ENCODE measurements around the gene FAM131A.

Gene FAM131A

GRCh38 chr3:184299488-184300377 lies 37.7 kb upstream of the FAM131A start:
- H2BK5ac ChIP-seq (ENCODE audit: low read length) = peak overlapping the region; percentile 35
- H4K91ac ChIP-seq (ENCODE audit: low read depth, low read length, poor library complexity) = no peak overlapping the region
- H3K14ac ChIP-seq (ENCODE audit: low read length) = peak overlapping the region; percentile 57
- peak overlapping the region; percentile 86 to 94 for H3K4me3 ChIP-seq (ENCODE audit: low read length in 2 of 2)
- no peak overlapping the region for H4K8ac ChIP-seq (ENCODE audit: low read depth, low read length)
- no peak overlapping the region for H3K27ac ChIP-seq (replicated peaks; ENCODE audit: low read length)
- no peaks in the 10 kb centered on the region for H3K9me3 ChIP-seq (replicated peaks in 1 of 2; ENCODE audit: control insufficient read depth in 2 of 2, insufficient read depth in 1 of 2, low read depth in 1 of 2, low read length in 2 of 2)
- H3K27me3 ChIP-seq (ENCODE audit: control insufficient read depth in 3 of 3, insufficient read depth in 3 of 3, low read depth in 1 of 3, low read length in 3 of 3) = peaks cover 0 to 9% (median 0%) of the 10 kb centered on the region in 3 experiments
- peak overlapping the region; percentile 78 for H3K4me2 ChIP-seq (ENCODE audit: insufficient read depth, low read length, poor library complexity, severe bottlenecking)
- H3K4ac ChIP-seq (ENCODE audit: low read length) = no peak overlapping the region
- H3K4me1 ChIP-seq (ENCODE audit: control insufficient read depth in 2 of 2, insufficient read depth in 1 of 2, low read depth in 1 of 2, low read length in 2 of 2) = peaks cover 3 to 6% of the 10 kb centered on the region in 2 donors
- no peak for DNase-seq (ENCODE audit: low spot score)
- H2AFZ ChIP-seq (ENCODE audit: low read length) = peak overlapping the region; percentile 87
- peak overlapping the region; percentile 96 for H3K9ac ChIP-seq (ENCODE audit: low read depth, low read length, poor library complexity)
- peak overlapping the region; percentile 78 for H2AK5ac ChIP-seq (ENCODE audit: low read depth, low read length)
- H2BK12ac ChIP-seq (ENCODE audit: low read length) = no peak overlapping the region
- peaks cover 6% of the 10 kb centered on the region for H3K79me1 ChIP-seq (ENCODE audit: low read depth, low read length)
- H2BK15ac ChIP-seq (ENCODE audit: low read length) = no peak overlapping the region
- no peak overlapping the region for H2BK120ac ChIP-seq (ENCODE audit: low read depth, low read length)
- peak overlapping the region; percentile 92 for H3K23ac ChIP-seq (ENCODE audit: low read depth, low read length, poor library complexity)
- WGBS, 2 donors (ENCODE audit: extremely low coverage in 2 of 2, insufficient read length in 2 of 2, insufficient replicate concordance in 1 of 2) = no CpG with 5 or more reads among the region's 29 CpGs
- peaks cover 36 to 48% of the 10 kb centered on the region in 2 donors for H3K36me3 ChIP-seq (replicated peaks in 1 of 2; ENCODE audit: control insufficient read depth in 2 of 2, insufficient read depth in 2 of 2, low read length in 2 of 2)
- peak overlapping the region; percentile 84 for H3K18ac ChIP-seq (ENCODE audit: low read length)

DNA sequence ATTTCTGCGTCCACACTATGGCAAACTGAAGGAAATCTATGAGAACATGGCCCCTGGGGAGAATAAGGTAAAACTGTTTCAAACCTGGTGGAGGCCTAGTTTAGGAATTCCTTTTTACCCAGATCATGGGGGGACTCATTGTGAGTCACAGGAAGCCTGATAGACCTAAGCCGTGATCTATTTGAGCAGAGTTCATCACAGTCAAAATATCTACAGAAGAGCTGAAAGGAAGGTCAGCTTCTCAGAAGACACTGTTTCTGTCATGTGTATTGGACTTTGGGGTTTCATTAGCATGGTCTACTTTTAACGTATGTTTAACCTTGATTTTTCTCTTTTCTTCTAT lies 37.1 kb upstream of the FAM131A start:
- H4K8ac ChIP-seq (ENCODE audit: low read depth, low read length) = no peak overlapping the region
- peak overlapping the region in 1 of 2 donors; percentile 86 for H3K4me3 ChIP-seq (ENCODE audit: low read length in 2 of 2)
- no peak overlapping the region for H2BK120ac ChIP-seq (ENCODE audit: low read depth, low read length)
- no peak overlapping the region for H3K9ac ChIP-seq (ENCODE audit: low read depth, low read length, poor library complexity)
- H3K4ac ChIP-seq (ENCODE audit: low read length) = no peak overlapping the region
- no peak overlapping the region for H2BK5ac ChIP-seq (ENCODE audit: low read length)
- no peak overlapping the region for H3K18ac ChIP-seq (ENCODE audit: low read length)
- H3K79me1 ChIP-seq (ENCODE audit: low read depth, low read length) = peaks cover 6% of the 10 kb centered on the region
- H3K27ac ChIP-seq (replicated peaks; ENCODE audit: low read length) = no peak overlapping the region
- peaks cover 3 to 6% of the 10 kb centered on the region in 2 donors for H3K4me1 ChIP-seq (ENCODE audit: control insufficient read depth in 2 of 2, insufficient read depth in 1 of 2, low read depth in 1 of 2, low read length in 2 of 2)
- no peak for DNase-seq (ENCODE audit: low spot score)
- WGBS, 2 donors (ENCODE audit: extremely low coverage in 2 of 2, insufficient read length in 2 of 2, insufficient replicate concordance in 1 of 2) = no CpG with 5 or more reads among the region's 3 CpGs
- H3K4me2 ChIP-seq (ENCODE audit: insufficient read depth, low read length, poor library complexity, severe bottlenecking) = no peak overlapping the region
- no peaks in the 10 kb centered on the region for H3K9me3 ChIP-seq (replicated peaks in 1 of 2; ENCODE audit: control insufficient read depth in 2 of 2, insufficient read depth in 1 of 2, low read depth in 1 of 2, low read length in 2 of 2)
- H2AFZ ChIP-seq (ENCODE audit: low read length) = no peak overlapping the region
- no peak overlapping the region for H2AK5ac ChIP-seq (ENCODE audit: low read depth, low read length)
- H3K36me3 ChIP-seq (replicated peaks in 1 of 2; ENCODE audit: control insufficient read depth in 2 of 2, insufficient read depth in 2 of 2, low read length in 2 of 2) = peaks cover 36 to 54% of the 10 kb centered on the region in 2 donors
- no peak overlapping the region for H4K91ac ChIP-seq (ENCODE audit: low read depth, low read length, poor library complexity)
- H3K23ac ChIP-seq (ENCODE audit: low read depth, low read length, poor library complexity) = no peak overlapping the region
- H3K27me3 ChIP-seq (ENCODE audit: control insufficient read depth in 3 of 3, insufficient read depth in 3 of 3, low read depth in 1 of 3, low read length in 3 of 3) = peaks cover 0 to 3% (median 0%) of the 10 kb centered on the region in 3 experiments
- H2BK12ac ChIP-seq (ENCODE audit: low read length) = no peak overlapping the region
- no peak overlapping the region for H3K14ac ChIP-seq (ENCODE audit: low read length)
- no peak overlapping the region for H2BK15ac ChIP-seq (ENCODE audit: low read length)

- H3K9me3 ChIP-seq (replicated peaks in 1 of 2; ENCODE audit: control insufficient read depth in 2 of 2, insufficient read depth in 1 of 2, low read depth in 1 of 2, low read length in 2 of 2) = no peaks in the 10 kb centered on the region
- H2AK5ac ChIP-seq (ENCODE audit: low read depth, low read length) = no peak overlapping the region
- no peaks in the 10 kb centered on the region for H3K27me3 ChIP-seq (ENCODE audit: control insufficient read depth in 3 of 3, insufficient read depth in 3 of 3, low read depth in 1 of 3, low read length in 3 of 3)
- no peaks in the 10 kb centered on the region for H3K79me1 ChIP-seq (ENCODE audit: low read depth, low read length)
- no peak overlapping the region for H4K8ac ChIP-seq (ENCODE audit: low read depth, low read length)
- no peak overlapping the region for H3K9ac ChIP-seq (ENCODE audit: low read depth, low read length, poor library complexity)
- H2BK12ac ChIP-seq (ENCODE audit: low read length) = no peak overlapping the region
- H3K4me1 ChIP-seq (ENCODE audit: control insufficient read depth in 2 of 2, insufficient read depth in 1 of 2, low read depth in 1 of 2, low read length in 2 of 2) = no peaks in the 10 kb centered on the region
- no peak overlapping the region for H4K91ac ChIP-seq (ENCODE audit: low read depth, low read length, poor library complexity)
- no peak overlapping the region for H3K4me3 ChIP-seq (ENCODE audit: low read length in 2 of 2)
- H2BK120ac ChIP-seq (ENCODE audit: low read depth, low read length) = no peak overlapping the region
- H3K4me2 ChIP-seq (ENCODE audit: insufficient read depth, low read length, poor library complexity, severe bottlenecking) = no peak overlapping the region
- H3K4ac ChIP-seq (ENCODE audit: low read length) = no peak overlapping the region
- H3K27ac ChIP-seq (replicated peaks; ENCODE audit: low read length) = no peak overlapping the region
- H3K18ac ChIP-seq (ENCODE audit: low read length) = no peak overlapping the region
- H2AFZ ChIP-seq (ENCODE audit: low read length) = no peak overlapping the region
- peaks cover 64 to 91% of the 10 kb centered on the region in 2 donors for H3K36me3 ChIP-seq (replicated peaks in 1 of 2; ENCODE audit: control insufficient read depth in 2 of 2, insufficient read depth in 2 of 2, low read length in 2 of 2)
- WGBS, 2 donors (ENCODE audit: extremely low coverage in 2 of 2, insufficient read length in 2 of 2, insufficient replicate concordance in 1 of 2) = no CpG with 5 or more reads among the region's 1 CpG
- no peak for DNase-seq (ENCODE audit: low spot score)
- no peak overlapping the region for H3K14ac ChIP-seq (ENCODE audit: low read length)
- no peak overlapping the region for H2BK15ac ChIP-seq (ENCODE audit: low read length)
- no peak overlapping the region for H3K23ac ChIP-seq (ENCODE audit: low read depth, low read length, poor library complexity)
- no peak overlapping the region for H2BK5ac ChIP-seq (ENCODE audit: low read length)
These were observed 31.8 kb upstream of the FAM131A start for GRCh38 chr3:184305577-184305976.

DNA sequence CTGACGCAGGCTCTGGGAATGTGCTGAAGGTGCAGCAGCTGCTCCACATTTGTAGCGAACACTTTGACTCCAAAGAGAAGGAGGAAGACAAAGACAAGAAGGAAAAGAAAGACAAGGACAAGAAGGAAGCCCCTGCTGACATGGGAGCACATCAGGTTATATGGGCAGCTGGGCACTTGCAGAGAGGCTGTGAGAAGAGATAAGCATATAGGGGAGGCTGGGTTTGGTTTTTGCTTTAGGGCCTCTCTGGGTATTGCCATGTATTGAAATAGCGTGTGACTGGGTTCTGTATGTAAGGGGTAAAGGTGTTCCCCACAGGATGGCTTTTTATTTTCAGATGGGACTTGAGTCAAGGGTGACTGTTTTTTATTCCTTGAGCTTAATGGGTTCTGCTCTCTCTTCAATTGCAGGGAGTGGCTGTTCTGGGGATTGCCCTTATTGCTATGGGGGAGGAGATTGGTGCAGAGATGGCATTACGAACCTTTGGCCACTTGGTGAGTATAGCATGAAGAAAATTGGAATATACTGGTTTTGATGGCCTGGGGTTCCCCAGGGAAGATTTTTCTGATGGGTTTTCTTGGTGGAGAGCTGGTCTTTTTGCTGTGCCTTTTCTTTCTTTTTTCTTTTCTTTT lies 30.9 kb upstream of the FAM131A start:
- H2BK15ac ChIP-seq (ENCODE audit: low read length) = no peak overlapping the region
- WGBS, 2 donors (ENCODE audit: extremely low coverage in 2 of 2, insufficient read length in 2 of 2, insufficient replicate concordance in 1 of 2) = no CpG with 5 or more reads among the region's 4 CpGs
- DNase-seq (ENCODE audit: low spot score) = no peak
- H3K27ac ChIP-seq (replicated peaks; ENCODE audit: low read length) = no peak overlapping the region
- no peaks in the 10 kb centered on the region for H3K79me1 ChIP-seq (ENCODE audit: low read depth, low read length)
- H3K4me1 ChIP-seq (ENCODE audit: control insufficient read depth in 2 of 2, insufficient read depth in 1 of 2, low read depth in 1 of 2, low read length in 2 of 2) = no peaks in the 10 kb centered on the region
- H2BK120ac ChIP-seq (ENCODE audit: low read depth, low read length) = no peak overlapping the region
- no peak overlapping the region for H3K9ac ChIP-seq (ENCODE audit: low read depth, low read length, poor library complexity)
- no peak overlapping the region for H2BK12ac ChIP-seq (ENCODE audit: low read length)
- H2AFZ ChIP-seq (ENCODE audit: low read length) = no peak overlapping the region
- no peak overlapping the region for H3K4me2 ChIP-seq (ENCODE audit: insufficient read depth, low read length, poor library complexity, severe bottlenecking)
- no peak overlapping the region for H4K8ac ChIP-seq (ENCODE audit: low read depth, low read length)
- no peaks in the 10 kb centered on the region for H3K9me3 ChIP-seq (replicated peaks in 1 of 2; ENCODE audit: control insufficient read depth in 2 of 2, insufficient read depth in 1 of 2, low read depth in 1 of 2, low read length in 2 of 2)
- no peak overlapping the region for H3K14ac ChIP-seq (ENCODE audit: low read length)
- no peak overlapping the region for H4K91ac ChIP-seq (ENCODE audit: low read depth, low read length, poor library complexity)
- no peak overlapping the region for H3K18ac ChIP-seq (ENCODE audit: low read length)
- no peak overlapping the region for H3K4ac ChIP-seq (ENCODE audit: low read length)
- H2AK5ac ChIP-seq (ENCODE audit: low read depth, low read length) = no peak overlapping the region
- no peaks in the 10 kb centered on the region for H3K27me3 ChIP-seq (ENCODE audit: control insufficient read depth in 3 of 3, insufficient read depth in 3 of 3, low read depth in 1 of 3, low read length in 3 of 3)
- H2BK5ac ChIP-seq (ENCODE audit: low read length) = no peak overlapping the region
- no peak overlapping the region for H3K23ac ChIP-seq (ENCODE audit: low read depth, low read length, poor library complexity)
- no peak overlapping the region for H3K4me3 ChIP-seq (ENCODE audit: low read length in 2 of 2)
- H3K36me3 ChIP-seq (replicated peaks in 1 of 2; ENCODE audit: control insufficient read depth in 2 of 2, insufficient read depth in 2 of 2, low read length in 2 of 2) = peaks cover 60 to 82% of the 10 kb centered on the region in 2 donors
